GM19035 (cell line): ENCODE data around the gene ERCC2.
"Not testable (repeated sequence)": the region's sequence is repeated elsewhere in the genome, so short reads cannot be mapped to it uniquely, and the experiment has no call there.

Experiments used
- ATAC-seq: cut with Tn5 transposase; IDR thresholded peaks from one replicate; pipeline ENCODE4 v1.9.1; 2021; ENCODE audit not compliant: unreplicated experiment

Gene ERCC2

GRCh38 chr19:45370410-45371204, at the start of gene ERCC2:
Gene ERCC2, minus strand, starts transcription at chr19:45370573. Its CDS starts 33 bp downstream, at chr19:45370540.
- peak; percentile 97 for ATAC-seq

- no peak for ATAC-seq
Observed at GRCh38 chr19:45419895-45420294, 49.5 kb upstream of the ERCC2 start.

GRCh38 chr19:45419396-45419795, 49.0 kb upstream of the ERCC2 start:
- no peak for ATAC-seq

GRCh38 chr19:45418802-45419201, 48.4 kb upstream of the ERCC2 start:
- ATAC-seq: no peak

- ATAC-seq: no peak
Observed at GRCh38 chr19:45417151-45417550, 46.8 kb upstream of the ERCC2 start.

GRCh38 chr19:45414468-45414867, 44.1 kb upstream of the ERCC2 start:
- no peak for ATAC-seq

- no peak for ATAC-seq
Observed at GRCh38 chr19:45413497-45413896, 43.1 kb upstream of the ERCC2 start.

GRCh38 chr19:45410330-45410729, 40.0 kb upstream of the ERCC2 start:
- not testable (repeated sequence) for ATAC-seq

GRCh38 chr19:45409557-45409920, 39.2 kb upstream of the ERCC2 start:
- no peak for ATAC-seq

GRCh38 chr19:45408830-45409556, 38.6 kb upstream of the ERCC2 start:
- no peak for ATAC-seq

- ATAC-seq: no peak
Observed at GRCh38 chr19:45408121-45408520, 37.7 kb upstream of the ERCC2 start.

- ATAC-seq: not testable (repeated sequence)
Observed at GRCh38 chr19:45407585-45407984, 37.2 kb upstream of the ERCC2 start.

- no peak for ATAC-seq
Observed at GRCh38 chr19:45407091-45407375, 36.7 kb upstream of the ERCC2 start.

GRCh38 chr19:45406226-45407090, 36.1 kb upstream of the ERCC2 start, which contains the start of gene POLR1G:
Gene POLR1G, plus strand, starts transcription at chr19:45406644. Its CDS starts 53 bp downstream, at chr19:45406697.
- ATAC-seq: peak; percentile 83

- ATAC-seq: peak; percentile 54
Observed at GRCh38 chr19:45405435-45406225, 35.3 kb upstream of the ERCC2 start.

GRCh38 chr19:45404557-45405434, 34.4 kb upstream of the ERCC2 start, which contains the start of gene PPP1R13L:
Gene PPP1R13L, minus strand, starts transcription at chr19:45405069. Its CDS starts 6,751 bp downstream, at chr19:45398318.
- no peak for ATAC-seq

- no peak for ATAC-seq
Observed at GRCh38 chr19:45403781-45404556, 33.6 kb upstream of the ERCC2 start.

- no peak for ATAC-seq
Observed at GRCh38 chr19:45403272-45403671, 32.9 kb upstream of the ERCC2 start.
